UCSD-AML1 (cell line): ENCODE measurements around the gene MIX23.
"Not testable (repeated sequence)": the region's sequence is repeated elsewhere in the genome, so short reads cannot be mapped to it uniquely, and the experiment has no call there.

Experiments
- DNase-seq: peaks from one replicate; lab custom pipeline; 2025; ENCODE audit not compliant: unreplicated experiment; lab: John Stamatoyannopoulos, UW

The MIX23 gene

DNA sequence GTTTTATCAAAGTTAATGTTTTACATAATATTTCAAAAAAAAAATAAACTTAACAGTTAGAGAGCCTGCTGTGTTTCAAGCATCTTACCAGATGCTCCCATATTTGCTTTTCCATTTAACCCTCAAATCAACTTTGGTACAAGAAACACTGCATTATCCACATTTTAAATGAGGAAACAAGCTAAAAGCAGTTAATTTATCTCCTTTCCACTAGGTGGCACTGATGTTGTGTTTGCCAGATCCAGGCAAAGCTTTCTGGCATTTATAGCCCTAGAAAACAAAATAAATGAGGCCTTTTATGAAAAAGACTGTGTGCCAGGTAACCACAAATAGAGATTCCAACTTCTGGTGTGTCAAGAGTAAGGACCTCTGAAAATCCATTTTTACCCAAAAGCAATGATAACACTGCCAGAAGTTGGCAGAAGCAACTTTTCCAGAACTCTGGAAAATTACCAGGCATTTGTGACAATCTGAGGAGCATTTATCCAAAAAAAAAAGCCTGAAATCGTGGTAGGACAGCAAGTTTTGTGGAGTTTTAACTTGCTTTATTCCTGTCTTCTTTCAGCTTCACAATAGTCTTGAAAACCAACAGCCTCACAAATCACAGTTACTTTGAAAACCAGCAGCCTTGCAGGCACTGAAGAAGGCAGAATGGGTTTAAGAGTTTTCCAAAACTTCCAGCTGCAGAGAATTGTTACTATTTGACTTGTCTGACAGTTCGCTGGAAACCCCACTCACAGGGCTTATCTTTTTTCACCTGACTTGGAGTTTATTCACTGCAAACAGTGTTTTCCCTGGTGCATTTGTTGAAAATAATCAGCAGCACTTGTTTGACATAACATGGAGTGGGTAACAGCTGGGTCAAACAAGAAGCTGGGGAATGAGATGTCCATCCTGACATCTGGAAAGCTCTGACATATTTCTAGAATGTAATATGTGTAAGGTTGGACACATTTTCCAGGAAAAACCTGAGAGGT lies 10.1 kb upstream of the MIX23 start:
- DNase-seq: no peak

DNA sequence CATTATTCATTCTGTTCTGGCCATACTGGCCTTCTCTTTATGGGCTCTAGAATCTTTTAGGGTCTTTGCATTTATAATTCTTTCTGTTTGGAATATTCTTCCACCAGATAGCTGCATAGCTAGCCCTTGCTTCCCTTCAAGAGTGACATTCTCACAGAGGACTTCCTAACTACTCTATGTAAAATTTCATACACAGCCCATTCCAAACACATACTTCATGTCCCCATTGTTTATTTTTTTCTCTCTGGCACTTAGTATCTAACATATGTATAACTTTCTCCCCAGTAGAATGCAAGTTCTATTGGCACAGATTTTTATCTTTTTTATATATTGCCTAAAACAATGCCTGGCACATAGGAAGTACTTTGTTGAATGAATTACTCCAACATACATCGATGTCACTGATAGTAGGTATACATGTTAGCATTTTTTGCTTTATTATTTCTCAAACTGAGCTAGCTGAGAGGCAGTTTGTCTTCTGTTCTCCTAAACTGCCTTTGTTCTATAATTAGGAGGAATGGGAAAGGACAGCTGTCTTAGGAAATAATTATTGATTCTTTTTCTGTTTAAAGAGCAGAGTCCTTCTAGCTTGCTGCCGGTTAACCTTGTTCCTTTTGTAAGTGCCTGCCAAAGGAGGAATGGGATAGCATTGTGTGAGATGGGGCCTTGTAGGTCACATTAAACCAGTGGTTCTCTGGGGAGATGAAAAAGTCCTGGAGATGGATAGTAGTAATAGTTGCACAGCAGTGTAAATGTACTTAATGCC lies 8.8 kb upstream of the MIX23 start:
- DNase-seq: no peak

DNA sequence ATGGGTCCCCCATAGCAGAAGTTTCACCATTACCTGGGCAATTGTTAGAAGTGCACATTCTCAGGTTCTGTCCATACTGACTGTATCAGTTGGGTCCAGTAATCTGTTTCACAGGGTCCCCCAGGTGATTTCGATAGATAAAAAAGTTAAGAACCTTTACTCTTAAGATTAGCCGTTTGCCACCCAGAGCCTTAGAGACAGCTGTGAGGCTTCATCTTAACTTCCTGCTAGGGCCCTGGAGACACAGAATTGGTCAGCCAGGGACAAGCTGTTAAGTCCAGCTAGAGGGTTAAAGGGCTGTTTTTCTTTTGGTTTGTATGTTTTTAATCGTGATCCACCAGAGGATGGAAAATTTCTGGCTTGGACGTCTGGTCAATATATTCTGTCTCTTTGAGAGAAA lies 7.6 kb upstream of the MIX23 start:
- DNase-seq: no peak

DNA sequence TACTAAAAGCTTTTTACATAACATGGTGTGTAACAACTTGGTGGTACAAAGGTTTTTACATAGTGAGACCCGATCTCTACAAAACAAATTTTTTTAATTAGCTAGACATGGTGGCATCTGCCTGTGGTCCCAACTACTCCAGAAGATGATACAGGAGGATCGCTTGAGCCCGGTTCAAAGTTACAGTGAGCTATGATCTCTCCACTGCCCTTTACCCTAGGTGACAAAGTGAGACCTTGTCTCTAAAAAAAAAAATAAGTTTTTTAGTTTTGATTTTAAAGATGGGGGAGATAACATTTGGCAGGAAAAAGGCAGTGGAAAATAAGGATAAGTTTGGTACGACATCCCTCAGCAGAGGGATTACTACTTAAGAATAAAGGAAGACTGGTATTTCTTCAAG lies 6.9 kb upstream of the MIX23 start:
- no peak for DNase-seq

DNA sequence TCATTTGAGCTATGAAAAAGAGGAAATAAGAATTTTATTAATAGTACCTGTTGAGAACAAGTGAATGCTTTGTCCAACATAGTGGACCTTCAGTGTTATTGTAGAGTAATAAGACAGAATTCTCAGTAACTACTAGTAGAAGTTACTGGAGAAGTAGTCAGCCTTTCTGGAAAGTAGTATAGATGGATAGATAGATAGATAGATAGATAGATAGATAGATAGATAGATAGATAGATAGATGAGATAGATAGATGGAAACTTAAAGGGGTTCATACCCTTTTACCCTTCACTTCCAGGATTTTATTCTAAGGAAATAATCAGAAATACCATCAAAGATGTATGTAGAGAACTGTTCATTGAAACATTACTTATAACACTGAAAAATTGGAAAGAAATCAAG lies 6.2 kb upstream of the MIX23 start:
- no peak for DNase-seq

DNA sequence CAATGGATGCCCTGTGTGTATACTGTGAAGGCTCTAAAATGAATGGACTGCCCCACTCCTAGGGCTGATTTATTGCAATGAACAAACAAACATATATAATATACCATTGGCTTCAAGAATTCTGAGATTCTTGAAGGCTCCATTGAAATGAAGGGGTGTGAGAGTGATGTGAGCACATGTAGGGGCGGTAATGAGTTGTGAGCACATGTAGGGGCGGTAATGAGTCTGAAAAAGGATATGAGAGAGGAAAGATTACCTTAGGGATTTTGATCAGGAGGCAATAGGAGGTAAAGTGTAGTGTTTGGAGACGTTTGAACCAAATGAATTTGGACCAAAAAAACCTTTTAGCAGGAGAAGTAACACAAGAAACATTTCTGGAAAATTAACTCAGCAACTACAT lies 4.7 kb upstream of the MIX23 start:
- DNase-seq: no peak

DNA sequence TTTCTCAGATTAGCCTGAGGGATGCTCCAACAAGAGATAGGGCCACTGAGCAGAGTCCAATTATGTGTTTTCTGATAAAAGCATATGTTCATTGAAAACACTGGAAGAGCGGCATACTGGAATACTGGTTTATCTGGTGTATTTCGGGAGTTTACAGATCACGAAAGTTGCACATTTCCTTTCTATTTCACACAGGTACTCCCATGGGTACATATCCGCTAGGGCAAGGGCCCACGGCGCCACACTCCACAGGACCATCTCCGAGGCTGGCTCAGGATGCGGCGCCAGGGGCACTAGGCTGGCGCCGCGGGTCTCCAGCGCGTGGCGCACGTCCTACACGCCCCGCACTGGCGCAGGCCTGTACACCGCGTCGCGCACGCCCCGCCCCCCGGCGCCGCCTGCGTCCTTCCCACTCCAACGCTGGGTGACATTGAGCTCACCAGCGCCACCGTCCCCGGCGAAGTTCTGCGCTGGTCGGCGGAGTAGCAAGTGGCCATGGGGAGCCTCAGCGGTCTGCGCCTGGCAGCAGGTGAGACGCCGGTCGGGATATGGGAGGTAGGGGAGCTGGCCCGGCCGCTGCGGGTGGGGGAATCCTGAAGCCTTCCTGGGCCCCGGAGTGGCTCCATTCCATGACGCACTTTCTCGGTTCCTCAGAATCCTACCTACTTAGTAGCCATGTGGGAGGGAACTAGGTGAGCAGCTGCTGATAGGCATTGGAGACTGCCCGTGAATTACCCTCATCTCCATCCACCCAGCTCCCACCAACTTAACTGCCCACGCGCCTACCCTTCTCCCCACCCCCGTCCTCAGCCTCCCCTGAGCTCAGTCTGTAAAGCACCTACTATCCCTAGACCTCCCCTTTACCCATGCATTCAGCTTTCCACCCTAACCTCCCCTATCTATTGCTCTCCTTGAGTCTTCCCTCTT lies 1.0 kb upstream of the MIX23 start, which contains the start of gene FAM162A:
FAM162A (plus strand) TSS at position 412 of the 927 bp plus-strand sequence; CDS start at position 496, 84 bp downstream.
- DNase-seq: peak; percentile 98

DNA sequence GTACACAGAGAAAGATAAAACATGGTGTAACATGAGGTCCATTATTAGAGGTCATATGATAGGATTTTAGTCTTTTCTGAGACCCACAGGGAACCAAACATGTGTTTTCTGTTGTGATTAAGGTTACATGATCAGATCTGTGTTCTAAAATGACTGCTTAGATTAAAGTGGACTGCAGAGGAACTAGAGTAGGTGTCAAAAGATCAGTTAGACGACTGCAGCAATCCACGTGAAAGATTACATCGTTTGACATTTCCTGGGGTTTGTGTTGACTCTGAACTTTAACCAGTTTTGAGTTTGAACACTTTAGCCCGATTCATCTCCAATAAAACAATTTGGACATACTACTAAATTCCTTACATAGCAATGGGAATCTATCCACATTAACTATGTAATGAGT lies 5.1 kb downstream of the MIX23 start:
- no peak for DNase-seq

DNA sequence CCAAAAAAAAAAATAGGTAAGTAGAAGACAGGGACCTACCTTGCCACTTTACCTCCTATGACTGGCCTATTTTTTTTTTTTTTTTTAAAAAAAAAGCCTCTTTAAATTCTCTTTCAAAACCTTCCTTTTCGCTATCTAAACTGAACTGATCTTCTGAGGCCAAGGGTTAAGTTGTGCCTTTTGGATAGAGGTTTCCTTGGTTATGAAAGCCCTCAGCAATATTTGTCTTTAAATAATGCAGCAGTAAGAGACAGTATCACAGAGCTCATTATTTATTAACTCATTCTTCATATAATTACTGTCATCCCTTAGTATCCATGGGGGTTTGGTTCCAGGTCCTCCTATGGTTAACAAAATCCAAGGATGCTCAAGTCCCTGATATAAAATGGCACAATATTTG lies 9.0 kb downstream of the MIX23 start:
- no peak for DNase-seq

DNA sequence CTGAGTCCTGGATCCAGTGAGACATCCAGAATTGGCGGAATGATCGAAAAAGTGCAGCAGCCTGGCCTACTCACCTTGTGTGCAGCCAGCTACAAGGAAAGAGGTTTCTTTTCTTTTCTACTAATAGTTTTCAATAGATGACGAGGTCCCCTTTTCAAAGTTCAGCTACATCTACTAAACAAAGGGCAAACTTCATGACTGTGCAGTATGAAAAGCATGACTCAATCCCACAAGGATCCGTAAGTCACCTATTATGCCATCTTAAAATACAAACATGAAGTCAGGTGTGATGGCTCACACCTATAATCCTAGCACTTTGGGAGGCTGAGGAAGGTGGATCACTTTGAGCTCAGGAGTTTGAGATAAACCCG lies 16.7 kb downstream of the MIX23 start:
- DNase-seq: no peak

DNA sequence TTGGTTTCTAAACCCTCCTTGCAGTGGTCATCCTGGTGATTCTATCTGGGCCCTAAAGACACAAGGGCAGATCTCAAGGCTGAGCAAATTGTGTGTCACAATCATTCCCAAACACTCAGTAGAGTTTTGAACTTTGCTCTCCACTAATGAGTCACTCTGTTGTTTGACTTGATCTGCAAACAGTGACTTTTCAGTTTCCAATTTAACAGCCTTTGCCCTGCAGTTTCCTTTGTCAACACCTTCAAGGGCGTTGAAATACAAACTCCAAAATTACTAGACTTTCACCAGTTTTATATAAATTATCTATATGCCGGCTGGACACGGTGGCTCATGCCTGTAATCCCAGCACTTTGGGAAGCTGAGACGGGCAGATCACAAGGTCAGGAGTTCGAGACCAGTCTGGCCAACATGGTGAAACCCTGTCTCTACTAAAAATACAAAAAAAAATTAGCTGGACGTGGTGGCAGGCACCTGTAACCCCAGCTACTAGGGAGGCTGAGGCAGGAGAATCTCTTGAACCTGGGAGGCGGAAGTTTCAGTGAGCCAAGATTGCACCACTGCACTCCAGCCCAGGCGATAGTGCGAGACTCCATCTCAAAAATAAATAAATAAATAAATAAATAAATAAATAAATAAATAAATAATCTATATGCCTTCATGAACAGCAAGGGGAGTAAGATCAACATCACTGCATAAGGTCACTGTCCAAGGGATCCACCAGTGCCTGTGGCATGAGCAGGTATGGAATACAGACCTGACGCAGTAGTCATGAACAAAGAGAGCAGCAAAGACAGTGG lies 17.3 kb downstream of the MIX23 start:
- DNase-seq: not testable (repeated sequence)

DNA sequence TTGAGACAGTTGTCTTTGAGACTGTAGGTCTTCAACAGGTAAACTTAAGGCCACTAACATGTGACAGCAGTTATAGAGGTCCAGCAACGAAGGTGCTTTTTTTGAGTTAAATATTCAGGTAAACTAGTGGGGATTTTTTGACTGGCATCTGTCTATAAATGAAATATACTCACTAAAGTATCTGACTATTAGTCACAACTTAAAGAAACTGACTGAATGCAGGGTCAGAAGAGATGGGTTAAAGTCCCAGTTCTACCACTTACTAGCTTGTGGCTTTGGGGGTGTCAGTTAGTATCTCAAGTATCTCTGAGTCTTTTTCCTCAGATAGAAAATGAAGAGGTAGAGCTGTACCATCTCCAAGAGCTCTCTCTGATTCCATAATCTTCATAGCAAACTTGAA lies 18.0 kb downstream of the MIX23 start:
- DNase-seq: no peak

DNA sequence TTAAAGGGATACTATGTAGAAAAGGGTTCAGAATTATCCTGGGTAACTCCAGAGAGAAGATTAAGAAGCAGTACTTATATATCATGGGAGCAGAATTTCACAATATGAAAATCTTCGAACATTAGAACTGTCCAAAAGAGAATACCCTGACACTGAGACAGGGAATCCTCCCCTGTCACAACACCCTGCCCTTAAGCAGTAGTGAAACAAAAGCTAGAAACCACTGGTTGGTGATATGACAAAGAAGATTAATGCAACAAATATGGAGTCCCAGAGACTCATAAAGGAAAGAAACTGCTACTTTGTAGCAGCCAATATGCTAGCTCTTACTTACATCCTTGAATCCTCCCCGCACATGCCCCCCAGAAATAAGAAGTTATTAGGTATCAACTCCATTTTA lies 18.5 kb downstream of the MIX23 start:
- no peak for DNase-seq

DNA sequence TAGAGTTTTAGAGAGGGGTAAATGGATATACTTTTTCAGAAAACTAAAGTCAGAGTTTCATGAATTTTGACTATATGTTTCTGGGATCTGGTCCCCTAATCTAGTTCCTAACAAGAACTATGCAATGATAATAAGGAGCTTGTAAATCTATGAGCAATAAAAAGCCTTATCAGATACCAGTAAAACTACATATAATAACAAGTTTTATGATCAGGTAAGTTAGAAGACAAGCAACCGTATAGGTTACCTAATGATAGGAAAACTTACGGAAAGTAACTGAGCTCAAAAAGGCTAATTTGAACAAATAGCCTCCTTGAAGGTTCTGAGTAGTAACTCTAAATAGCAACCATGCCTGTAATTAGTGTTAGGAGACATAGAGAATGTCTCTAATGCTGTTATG lies 21.0 kb downstream of the MIX23 start:
- DNase-seq: no peak

DNA sequence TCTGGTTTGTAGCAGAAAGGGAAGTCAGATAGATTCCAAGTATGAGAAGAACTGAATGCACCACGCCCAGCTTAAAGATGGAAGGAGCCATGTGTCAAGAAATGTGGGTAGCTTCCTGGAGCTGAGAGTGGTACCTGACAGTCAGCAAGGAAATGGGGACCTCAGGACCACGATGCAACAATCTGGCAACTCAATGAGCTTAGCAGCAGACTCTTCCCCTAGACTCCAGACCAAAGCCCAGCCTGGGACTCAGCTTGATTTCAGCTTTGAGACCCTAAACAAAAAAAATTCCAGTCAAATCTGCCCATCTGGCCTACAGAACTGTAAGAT lies 24.4 kb downstream of the MIX23 start:
- DNase-seq: no peak

DNA sequence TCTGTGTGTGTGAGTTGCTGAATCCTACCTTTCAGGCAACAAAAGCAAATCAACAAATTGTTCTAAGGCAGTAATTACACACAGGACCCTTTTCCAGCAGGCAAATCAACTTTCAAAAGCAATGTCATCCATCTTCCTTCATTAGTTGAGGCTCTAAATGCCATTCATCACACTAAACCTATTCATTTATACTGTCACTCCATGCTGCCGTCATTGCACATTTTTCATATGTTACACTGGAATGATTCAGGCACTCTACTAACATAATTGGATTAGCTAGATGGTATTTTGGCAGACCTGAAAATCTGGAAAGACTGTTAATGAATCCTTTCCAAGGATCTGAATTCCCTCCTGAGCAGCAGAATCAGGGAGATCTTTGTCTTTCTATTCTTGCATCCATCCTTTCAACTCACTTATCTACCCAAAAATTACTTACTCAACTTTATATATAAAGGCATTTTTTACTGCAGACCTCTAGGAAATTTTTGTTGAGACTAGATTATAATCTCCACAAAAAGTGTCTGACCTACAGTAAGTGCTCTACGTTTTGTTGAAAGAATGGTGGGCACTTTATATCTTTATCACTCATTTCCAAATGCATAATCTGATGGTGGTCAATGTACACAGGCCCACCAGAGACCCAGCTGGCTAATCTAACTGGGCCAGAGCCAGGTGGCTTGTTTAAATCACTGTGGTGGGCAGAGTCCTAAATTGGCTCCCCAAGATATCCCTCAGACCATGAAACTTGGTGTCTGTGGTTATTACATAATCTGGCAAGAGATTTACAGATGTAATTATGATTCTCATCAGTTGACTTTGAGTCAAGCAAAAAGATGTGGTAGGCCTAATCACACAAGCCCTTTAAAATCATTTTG lies 25.0 kb downstream of the MIX23 start:
- no peak for DNase-seq

DNA sequence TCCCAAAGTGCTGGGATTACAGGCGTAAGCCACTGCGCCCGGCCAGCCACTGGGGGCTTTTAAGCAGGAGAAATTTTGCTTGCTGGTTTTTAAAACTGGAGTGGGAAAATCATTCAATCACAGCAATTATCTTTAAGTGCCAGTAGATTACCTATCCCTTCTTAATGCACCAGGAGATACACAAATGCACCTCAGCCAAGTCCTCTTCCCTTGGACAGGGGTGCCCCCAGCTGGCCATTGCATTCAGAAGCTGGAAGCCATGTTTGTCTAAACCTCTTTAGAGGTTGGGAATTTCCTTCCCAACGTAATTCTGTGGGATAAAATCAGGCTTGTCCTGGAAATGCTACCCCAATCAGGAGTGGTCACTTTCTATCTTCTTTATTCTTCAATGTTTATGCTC lies 26.6 kb downstream of the MIX23 start:
- DNase-seq: peak; percentile 25

DNA sequence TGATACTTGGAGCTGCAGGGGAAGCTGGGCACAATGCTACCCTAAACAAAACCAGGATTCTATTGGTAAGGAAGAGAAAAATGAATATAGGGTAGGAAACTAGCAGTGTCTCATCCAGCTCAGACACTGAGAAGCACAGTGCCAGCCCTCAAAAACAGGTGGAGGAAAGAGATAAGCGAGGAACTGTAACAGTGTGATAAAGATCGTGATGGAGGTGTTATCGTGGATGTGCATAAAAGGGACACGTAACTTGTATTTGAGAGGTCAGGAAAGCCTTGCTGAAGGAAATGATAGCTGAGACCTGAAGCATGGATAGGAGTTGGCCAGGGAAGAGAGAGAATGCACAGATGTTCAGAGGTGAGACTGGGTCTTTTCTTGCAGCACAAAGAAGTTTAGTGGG lies 27.4 kb downstream of the MIX23 start:
- no peak for DNase-seq

DNA sequence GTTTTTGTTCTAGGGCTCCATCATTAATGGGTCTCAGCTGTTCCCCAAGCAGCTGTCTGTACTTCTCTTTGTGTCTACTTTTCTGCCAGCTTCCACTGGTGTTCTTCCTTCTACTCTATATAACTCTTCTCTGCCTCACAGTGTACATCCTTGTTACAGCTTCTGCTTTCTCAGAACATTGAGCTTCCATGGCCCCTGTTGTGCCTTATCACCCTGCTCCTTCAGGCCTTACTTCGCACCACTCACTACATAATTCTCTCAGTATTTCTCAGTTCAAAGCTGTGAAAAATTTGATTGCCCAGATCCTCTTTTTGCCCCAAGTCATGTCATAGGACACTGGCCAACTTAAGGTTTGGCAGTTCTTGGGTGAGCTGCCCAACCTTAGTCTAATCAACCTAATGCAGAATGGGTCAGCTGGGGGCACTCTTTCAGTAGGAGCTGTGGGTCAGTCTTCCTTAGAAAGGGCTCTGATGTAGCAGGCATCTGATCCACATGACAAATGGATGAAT lies 29.1 kb downstream of the MIX23 start:
- no peak for DNase-seq
